Mesothelial cell of epicardium (in vitro differentiated cells): Measurements from ENCODE around the gene SHROOM3. TPM values are rescaled to one million over a fixed set of nuclear protein-coding genes. Genes with fewer than 3 reads are reported as not detected.

Source experiments
- DNase-seq, 2 experiments: peaks; one replicate each; pipeline ENCODE4 v3.0.0; 2021; ENCODE audit warnings: low spot score in 2 of 2; ENCODE audit not compliant: unreplicated experiment in 2 of 2
- H3K27ac Mint-ChIP-seq: 2 replicates; pipeline ENCODE4 v1.8.0; 2021; ENCODE audit warnings: mixed read lengths
- H3K27me3 Mint-ChIP-seq: 2 replicates; pipeline ENCODE4 v1.8.0; 2021; ENCODE audit warnings: low read depth, mixed read lengths
- H3K36me3 Mint-ChIP-seq: 2 replicates; pipeline ENCODE4 v1.8.0; 2021; ENCODE audit warnings: mixed read lengths
- H3K4me1 Mint-ChIP-seq: 2 replicates; pipeline ENCODE4 v1.8.0; 2021; ENCODE audit warnings: mixed read lengths
- H3K4me3 Mint-ChIP-seq: 2 replicates; pipeline ENCODE4 v1.8.0; 2021; ENCODE audit warnings: mild to moderate bottlenecking, moderate library complexity, mixed read lengths
- H3K9me3 Mint-ChIP-seq: 2 replicates; pipeline ENCODE4 v1.8.0; 2021; ENCODE audit warnings: mixed read lengths
- CTCF ChIP-seq: fragments of 200-600 bp; sonication (generic); IDR thresholded peaks from one replicate; pipeline ENCODE4 v1.5.0; 2021; ENCODE audit warnings: antibody characterized with exemption; ENCODE audit not compliant: unreplicated experiment
- total RNA-seq: library from RNA; stranded (reverse); gene quantifications from 3 replicates; pipeline ENCODE4 v1.2.1, GENCODE V29; 2021

SHROOM3 gene
- total RNA-seq, 1 donor from 2014 or later, result 62.7 TPM

- Mint-ChIP-seq H3K9me3 (peaks cover 9% of the 10 kb centered on the region), H3K4me3 (peak overlapping the region; percentile 37), H3K27me3 (no peaks in the 10 kb centered on the region), H3K27ac (peak overlapping the region; percentile 100), H3K36me3 (peaks cover 13% of the 10 kb centered on the region), H3K4me1 (peaks cover 24% of the 10 kb centered on the region)
- TF ChIP-seq CTCF, result no peak
- no peak for DNase-seq
Measured at GRCh38 chr4:76458825-76459224, 23.8 kb downstream of the SHROOM3 start.

GRCh38 chr4:76459291-76459723 is 24.3 kb downstream of the SHROOM3 start:
- Mint-ChIP-seq H3K27ac (peak overlapping the region; percentile 100), H3K4me3 (peak overlapping the region; percentile 37), H3K27me3 (no peaks in the 10 kb centered on the region), H3K4me1 (peaks cover 24% of the 10 kb centered on the region), H3K9me3 (peaks cover 11% of the 10 kb centered on the region), H3K36me3 (peaks cover 15% of the 10 kb centered on the region)
- peak in 1 of 2 experiments; percentile 50 for DNase-seq
- TF ChIP-seq CTCF, result no peak

DNA sequence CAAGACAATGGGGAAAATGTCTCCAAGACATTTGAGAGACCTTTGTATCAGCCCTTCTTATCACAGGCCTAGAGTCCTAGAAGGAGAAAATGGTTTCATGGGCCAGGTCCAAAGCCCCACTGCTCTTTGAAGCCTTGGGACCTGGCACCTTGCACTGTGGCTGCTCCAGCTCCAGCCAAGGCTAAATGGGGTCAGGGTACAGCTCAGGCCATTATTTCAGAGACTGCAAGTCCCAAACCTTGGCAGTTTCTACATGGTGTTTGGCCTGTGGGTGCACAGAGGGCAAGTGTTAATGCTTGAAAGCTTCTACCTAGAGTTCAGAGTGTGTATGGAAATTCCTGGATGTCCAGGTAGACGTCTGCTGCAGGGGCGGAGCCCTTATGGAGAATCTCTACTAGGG is 28.5 kb downstream of the SHROOM3 start:
- no peak for TF ChIP-seq CTCF
- H3K4me1 Mint-ChIP-seq, result peaks cover 20% of the 10 kb centered on the region
- no peak overlapping the region for H3K27ac Mint-ChIP-seq
- no peak overlapping the region for H3K4me3 Mint-ChIP-seq
- peaks cover 20% of the 10 kb centered on the region for H3K36me3 Mint-ChIP-seq
- no peak for DNase-seq
- H3K9me3 Mint-ChIP-seq, result peaks cover 17% of the 10 kb centered on the region
- H3K27me3 Mint-ChIP-seq, result no peaks in the 10 kb centered on the region

- Mint-ChIP-seq H3K36me3 (no peaks in the 10 kb centered on the region), H3K27ac (peak overlapping the region; percentile 56), H3K4me3 (no peak overlapping the region), H3K27me3 (no peaks in the 10 kb centered on the region), H3K9me3 (no peaks in the 10 kb centered on the region), H3K4me1 (peaks cover 7% of the 10 kb centered on the region)
- no peak for TF ChIP-seq CTCF
- no peak for DNase-seq
Measured at GRCh38 chr4:76470064-76470463, 35.0 kb downstream of the SHROOM3 start.

GRCh38 chr4:76470532-76470931 is 35.5 kb downstream of the SHROOM3 start:
- H3K4me1 Mint-ChIP-seq, result peaks cover 9% of the 10 kb centered on the region
- no peak for TF ChIP-seq CTCF
- no peak overlapping the region for H3K4me3 Mint-ChIP-seq
- H3K36me3 Mint-ChIP-seq, result no peaks in the 10 kb centered on the region
- H3K9me3 Mint-ChIP-seq, result no peaks in the 10 kb centered on the region
- no peaks in the 10 kb centered on the region for H3K27me3 Mint-ChIP-seq
- no peak for DNase-seq
- no peak overlapping the region for H3K27ac Mint-ChIP-seq

- DNase-seq, result no peak
- Mint-ChIP-seq H3K9me3 (peaks cover 24% of the 10 kb centered on the region), H3K27me3 (no peaks in the 10 kb centered on the region), H3K27ac (peak overlapping the region; percentile 28), H3K4me3 (no peak overlapping the region), H3K36me3 (peaks cover 24% of the 10 kb centered on the region), H3K4me1 (peaks cover 14% of the 10 kb centered on the region)
- no peak for TF ChIP-seq CTCF
Measured at GRCh38 chr4:76476571-76476970, 41.5 kb downstream of the SHROOM3 start.
